OCI-LY3 (cell line): ENCODE measurements around the gene SLC2A11.

Experiments used
- CTCF ChIP-seq: fragments of 200-600, 300-600 bp; sonication (generic); IDR thresholded peaks from 2 replicates; pipeline ENCODE4 v1.5.1; 2014; ENCODE audit warnings: antibody characterized with exemption, low read length, low read depth
- EZH2phosphoT487 ChIP-seq: fragments of 200-600 bp; shearing (Covaris generic); IDR thresholded peaks from 2 replicates; pipeline ENCODE4 v1.6.1; 2018; ENCODE audit warnings: antibody characterized with exemption, mixed run types, low read depth

DNA sequence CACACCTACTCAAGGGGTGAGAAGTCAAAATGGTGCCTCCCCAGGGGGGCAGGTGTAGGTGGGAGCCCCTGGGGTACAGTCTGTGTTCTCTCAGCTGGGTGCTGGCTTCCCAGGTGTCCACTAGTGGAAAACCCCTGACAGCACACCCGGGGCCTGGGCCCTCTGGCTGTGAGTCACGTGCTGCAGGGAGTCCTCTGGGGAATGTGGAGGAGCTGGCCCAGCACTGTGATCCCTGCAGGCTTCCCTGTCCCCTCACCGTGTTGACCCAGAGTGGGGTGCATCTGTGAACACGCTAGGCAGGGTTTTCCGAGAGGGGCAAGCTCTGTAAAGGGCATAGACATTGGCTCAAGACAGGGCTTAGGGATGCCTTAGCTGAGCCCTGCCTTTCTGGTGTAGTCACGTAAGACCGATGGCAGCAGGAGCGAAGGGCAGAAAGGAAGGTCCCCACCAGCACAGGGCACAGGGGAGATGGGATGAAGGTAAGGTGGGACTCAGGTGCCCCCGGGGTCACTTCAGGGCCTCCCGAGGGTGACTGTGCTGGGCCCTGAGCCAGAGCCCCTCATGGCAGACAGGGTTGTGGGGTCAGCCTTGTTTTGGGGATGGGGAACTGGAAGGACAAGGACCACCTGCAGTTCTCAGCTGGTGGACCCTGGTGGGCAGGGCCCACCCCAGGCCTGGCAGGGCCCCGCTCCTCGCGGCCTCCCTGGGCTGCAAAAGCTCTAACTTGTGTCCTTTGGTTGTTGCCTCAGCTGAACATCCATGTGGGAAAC, 33.0 kb upstream of the SLC2A11 start:
- TF ChIP-seq CTCF (no peak), EZH2phosphoT487 (no peak)
